ENCODE data around the gene LGALS7B.
"Not testable (repeated sequence)": the region's sequence is repeated elsewhere in the genome, so short reads cannot be mapped to it uniquely, and the experiment has no call there.

LGALS7B gene

GRCh38 chr19:38821230-38821825, 32.3 kb downstream of the LGALS7B start:
- DNase-seq (ENCODE audit: low read depth): not testable (repeated sequence)

GRCh38 chr19:38825936-38826335, 36.9 kb downstream of the LGALS7B start:
- not testable (repeated sequence) for DNase-seq (ENCODE audit: low read depth)

GRCh38 chr19:38826856-38827551, 38.0 kb downstream of the LGALS7B start:
- DNase-seq (ENCODE audit: low read depth): no peak

- peak; percentile 82 for DNase-seq (ENCODE audit: low read depth)
These were observed 40.2 kb downstream of the LGALS7B start for GRCh38 chr19:38829203-38829602.

- peak; percentile 71 for DNase-seq (ENCODE audit: low read depth)
These were observed 41.2 kb downstream of the LGALS7B start for GRCh38 chr19:38830039-38830733.

- DNase-seq (ENCODE audit: low read depth): peak; percentile 99
These were observed 42.2 kb downstream of the LGALS7B start for GRCh38 chr19:38831142-38831605.

GRCh38 chr19:38833092-38833425, 44.1 kb downstream of the LGALS7B start:
- DNase-seq (ENCODE audit: low read depth): no peak

- DNase-seq (ENCODE audit: low read depth): no peak
These were observed 45.1 kb downstream of the LGALS7B start for GRCh38 chr19:38834104-38834490.

GRCh38 chr19:38834590-38834989, 45.6 kb downstream of the LGALS7B start:
- DNase-seq (ENCODE audit: low read depth): no peak

GRCh38 chr19:38836159-38836982, 47.4 kb downstream of the LGALS7B start:
- no peak for DNase-seq (ENCODE audit: low read depth)

GRCh38 chr19:38836983-38837626, 48.1 kb downstream of the LGALS7B start:
- DNase-seq (ENCODE audit: low read depth): no peak

- DNase-seq (ENCODE audit: low read depth): no peak
These were observed 48.7 kb downstream of the LGALS7B start for GRCh38 chr19:38837656-38838121.

- no peak for DNase-seq (ENCODE audit: low read depth)
These were observed 49.4 kb downstream of the LGALS7B start for GRCh38 chr19:38838208-38838985.

- DNase-seq (ENCODE audit: low read depth): no peak
These were observed 50.2 kb downstream of the LGALS7B start for GRCh38 chr19:38838986-38839761.

GRCh38 chr19:38839816-38840582, 51.0 kb downstream of the LGALS7B start:
- DNase-seq (ENCODE audit: low read depth): no peak

- DNase-seq (ENCODE audit: low read depth): no peak
These were observed 51.6 kb downstream of the LGALS7B start for GRCh38 chr19:38840583-38840968.
